Mucosa of stomach (tissue), 1 donor: ENCODE measurements around the gene HTR7.

ENCODE experiments used
- H3K27me3 ChIP-seq: one replicate; pipeline ENCODE4 v1.7.0; 2013; ENCODE audit warnings: mild to moderate bottlenecking, low read length; ENCODE audit not compliant: control insufficient read depth, insufficient read depth
- H3K36me3 ChIP-seq: one replicate; pipeline ENCODE4 v1.7.0; 2013; ENCODE audit warnings: low read length; ENCODE audit not compliant: control insufficient read depth, insufficient read depth
- H3K4me1 ChIP-seq: one replicate; pipeline ENCODE4 v1.7.0; 2013; ENCODE audit warnings: mild to moderate bottlenecking, low read length; ENCODE audit not compliant: control insufficient read depth, insufficient read depth
- H3K4me3 ChIP-seq: one replicate; pipeline ENCODE4 v1.7.0; 2013; ENCODE audit warnings: low read length
- H3K9ac ChIP-seq: one replicate; pipeline ENCODE4 v1.7.0; 2013; ENCODE audit warnings: mild to moderate bottlenecking, low read length, moderate library complexity
- H3K9me3 ChIP-seq: one replicate; pipeline ENCODE4 v1.7.0; 2013; ENCODE audit warnings: mild to moderate bottlenecking, low read length, moderate library complexity; ENCODE audit not compliant: control insufficient read depth
- donor health status: Pancreatic carcinoma.

Gene HTR7

GRCh38 chr10:90879062-90879461 lies 21.2 kb upstream of the HTR7 start:
- no peaks in the 10 kb centered on the region for H3K27me3 ChIP-seq
- no peak overlapping the region for H3K9ac ChIP-seq
- H3K4me1 ChIP-seq = no peaks in the 10 kb centered on the region
- H3K9me3 ChIP-seq = no peaks in the 10 kb centered on the region
- H3K4me3 ChIP-seq = no peak overlapping the region
- peaks cover 8% of the 10 kb centered on the region for H3K36me3 ChIP-seq

GRCh38 chr10:90872648-90873020 lies 14.8 kb upstream of the HTR7 start:
- no peaks in the 10 kb centered on the region for H3K27me3 ChIP-seq
- peak overlapping the region; percentile 91 for H3K4me3 ChIP-seq
- peaks cover 8% of the 10 kb centered on the region for H3K36me3 ChIP-seq
- H3K9me3 ChIP-seq = no peaks in the 10 kb centered on the region
- H3K4me1 ChIP-seq = peaks cover 20% of the 10 kb centered on the region
- H3K9ac ChIP-seq = peak overlapping the region; percentile 84

- Histone ChIP-seq H3K36me3 (peaks cover 8% of the 10 kb centered on the region), H3K9ac (peak within 1 kb of the TSS; percentile 84), H3K4me3 (peak within 1 kb of the TSS; percentile 91), H3K9me3 (no peaks in the 10 kb centered on the region), H3K4me1 (peaks cover 20% of the 10 kb centered on the region), H3K27me3 (no peaks in the 10 kb centered on the region)
Measured at GRCh38 chr10:90871766-90872647, 14.2 kb upstream of the HTR7 start, which contains the start of gene RPP30. TSS of gene RPP30 (plus strand) at chr10:90871974. CDS start at chr10:90871987, 13 bp downstream.

- Histone ChIP-seq H3K4me3 (peak overlapping the region; percentile 91), H3K4me1 (peaks cover 20% of the 10 kb centered on the region), H3K36me3 (peaks cover 2% of the 10 kb centered on the region), H3K27me3 (no peaks in the 10 kb centered on the region), H3K9ac (peak overlapping the region; percentile 84), H3K9me3 (no peaks in the 10 kb centered on the region)
Measured at GRCh38 chr10:90871279-90871765, 13.5 kb upstream of the HTR7 start.

GRCh38 chr10:90866050-90866598 lies 8.3 kb upstream of the HTR7 start:
- no peak overlapping the region for H3K4me3 ChIP-seq
- no peaks in the 10 kb centered on the region for H3K36me3 ChIP-seq
- H3K4me1 ChIP-seq = peaks cover 4% of the 10 kb centered on the region
- no peaks in the 10 kb centered on the region for H3K9me3 ChIP-seq
- H3K27me3 ChIP-seq = peaks cover 3% of the 10 kb centered on the region
- H3K9ac ChIP-seq = no peak overlapping the region

- no peaks in the 10 kb centered on the region for H3K36me3 ChIP-seq
- no peak overlapping the region for H3K9ac ChIP-seq
- no peaks in the 10 kb centered on the region for H3K4me1 ChIP-seq
- no peaks in the 10 kb centered on the region for H3K9me3 ChIP-seq
- no peak overlapping the region for H3K4me3 ChIP-seq
- peaks cover 3% of the 10 kb centered on the region for H3K27me3 ChIP-seq
Measured at GRCh38 chr10:90865401-90865800, 7.6 kb upstream of the HTR7 start.

- Histone ChIP-seq H3K36me3 (no peaks in the 10 kb centered on the region), H3K9me3 (no peaks in the 10 kb centered on the region), H3K4me3 (no peak overlapping the region), H3K4me1 (peaks cover 4% of the 10 kb centered on the region), H3K9ac (no peak overlapping the region), H3K27me3 (peaks cover 15% of the 10 kb centered on the region)
Measured at GRCh38 chr10:90862908-90863514, 5.2 kb upstream of the HTR7 start.

- Histone ChIP-seq H3K27me3 (peaks cover 35% of the 10 kb centered on the region), H3K4me3 (no peak overlapping the region), H3K4me1 (peaks cover 13% of the 10 kb centered on the region), H3K36me3 (no peaks in the 10 kb centered on the region), H3K9me3 (no peaks in the 10 kb centered on the region), H3K9ac (no peak overlapping the region)
Measured at GRCh38 chr10:90860790-90861189, 3.0 kb upstream of the HTR7 start.

GRCh38 chr10:90859321-90859751 lies 1.5 kb upstream of the HTR7 start:
- Histone ChIP-seq H3K4me1 (peaks cover 13% of the 10 kb centered on the region), H3K4me3 (no peak overlapping the region), H3K36me3 (no peaks in the 10 kb centered on the region), H3K9me3 (no peaks in the 10 kb centered on the region), H3K9ac (no peak overlapping the region), H3K27me3 (peaks cover 44% of the 10 kb centered on the region)

GRCh38 chr10:90858461-90858968 lies 676 bp upstream of the HTR7 start:
- Histone ChIP-seq H3K27me3 (peaks cover 52% of the 10 kb centered on the region), H3K4me1 (peaks cover 13% of the 10 kb centered on the region), H3K9ac (peak overlapping the region; percentile 68), H3K9me3 (no peaks in the 10 kb centered on the region), H3K36me3 (no peaks in the 10 kb centered on the region), H3K4me3 (peak overlapping the region; percentile 41)

- Histone ChIP-seq H3K4me1 (peaks cover 13% of the 10 kb centered on the region), H3K9ac (peak overlapping the region; percentile 43), H3K27me3 (peaks cover 55% of the 10 kb centered on the region), H3K9me3 (no peaks in the 10 kb centered on the region), H3K36me3 (no peaks in the 10 kb centered on the region), H3K4me3 (no peak overlapping the region)
Measured at GRCh38 chr10:90856964-90857634, 740 bp downstream of the HTR7 start.
